ENCODE measurements around the gene SHROOM1.

- TF ChIP-seq ZNF274 (IDR thresholded peaks at IDR 0.05; ENCODE audit: low read depth, low read length) = no peak
- TF ChIP-seq YY1 (IDR thresholded peaks at IDR 0.05; ENCODE audit: insufficient read depth, insufficient read length) = no peak
These were observed 14.4 kb downstream of the SHROOM1 start for GRCh38 chr5:132816083-132816482.
